Effector memory CD8-positive, alpha-beta T cell (primary cell): ENCODE data around the gene SUCLA2.
"Not testable (repeated sequence)": the region's sequence is repeated elsewhere in the genome, so short reads cannot be mapped to it uniquely, and the experiment has no call there.

Experiments
- ATAC-seq: fragments of 150-1000 bp; cut with Tn5 transposase; replicated peaks from 2 replicates; pipeline ENCODE4 v1.10.0; 2021; ENCODE audit warnings: mild to moderate bottlenecking, moderate library complexity
- DNase-seq, 3 experiments: peaks; one replicate each; pipeline ENCODE4 v3.0.0; 2021
- H3K27ac Mint-ChIP-seq, 2 donors: one replicate each; pipeline ENCODE4 v1.8.0; 2022; ENCODE audit warnings: mild to moderate bottlenecking in 2 of 2, mixed read lengths in 2 of 2, moderate library complexity in 2 of 2
- H3K27me3 Mint-ChIP-seq, 2 donors: one replicate each; pipeline ENCODE4 v1.8.0; 2022; ENCODE audit warnings: mixed read lengths in 2 of 2
- H3K36me3 Mint-ChIP-seq: one replicate; pipeline ENCODE4 v1.8.0; 2022; ENCODE audit warnings: mild to moderate bottlenecking, moderate library complexity, mixed read lengths; ENCODE audit not compliant: insufficient read depth
- H3K4me1 Mint-ChIP-seq, 2 donors: one replicate each; pipeline ENCODE4 v1.8.0; 2022; ENCODE audit warnings: low read depth in 2 of 2, mixed read lengths in 2 of 2
- H3K4me3 Mint-ChIP-seq, 2 donors: one replicate each; pipeline ENCODE4 v1.8.0; 2022; ENCODE audit warnings: mild to moderate bottlenecking in 2 of 2, mixed read lengths in 2 of 2, moderate library complexity in 2 of 2
- H3K9me3 Mint-ChIP-seq, 2 donors: one replicate each; pipeline ENCODE4 v1.8.0; 2022; ENCODE audit warnings: mixed read lengths in 2 of 2

The SUCLA2 gene

DNA sequence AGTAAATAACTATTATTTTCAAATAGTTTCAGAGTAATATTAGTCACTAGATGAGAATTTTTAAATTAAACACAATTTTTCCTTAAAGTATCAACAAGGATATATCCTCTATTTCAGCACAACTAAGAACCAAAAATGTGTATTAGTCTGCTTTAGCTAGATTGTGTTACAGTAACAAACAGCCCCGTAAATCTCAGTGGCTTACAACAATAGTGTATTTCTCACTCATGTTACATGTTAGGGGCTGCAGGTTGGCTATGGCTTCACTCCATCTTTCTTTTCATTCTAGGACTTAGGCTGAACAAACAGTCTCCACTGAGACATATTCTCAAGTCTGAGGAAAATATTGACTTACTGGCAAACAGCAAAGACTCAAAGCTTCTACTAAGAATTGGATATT, 11.6 kb upstream of the SUCLA2 start:
- H3K27ac Mint-ChIP-seq = no peak overlapping the region
- no peaks in the 10 kb centered on the region for H3K9me3 Mint-ChIP-seq
- H3K27me3 Mint-ChIP-seq = no peaks in the 10 kb centered on the region
- H3K4me1 Mint-ChIP-seq = no peaks in the 10 kb centered on the region
- no peak for ATAC-seq
- no peaks in the 10 kb centered on the region for H3K36me3 Mint-ChIP-seq
- H3K4me3 Mint-ChIP-seq = no peak overlapping the region
- DNase-seq = no peak

DNA sequence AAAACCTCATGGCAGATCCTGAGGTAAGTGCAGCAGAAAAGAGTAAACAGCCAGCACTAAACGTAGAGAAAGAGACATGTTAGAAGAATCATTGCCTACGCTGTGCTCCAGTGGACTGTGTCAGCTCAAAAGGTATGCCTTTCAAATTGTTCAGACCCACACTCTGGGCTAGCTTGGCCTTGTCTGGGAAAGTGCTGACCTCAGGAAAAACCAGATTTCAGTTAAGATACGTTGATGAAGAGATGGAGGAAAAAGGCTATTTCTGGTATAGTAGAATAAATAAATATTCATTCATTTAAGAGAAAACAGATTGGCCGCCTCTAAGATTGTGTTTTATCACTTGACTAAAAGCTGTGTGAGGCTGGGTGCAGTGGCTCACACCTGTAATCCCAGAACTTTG, 9.6 kb upstream of the SUCLA2 start:
- H3K9me3 Mint-ChIP-seq = no peaks in the 10 kb centered on the region
- H3K27ac Mint-ChIP-seq = no peak overlapping the region
- no peak overlapping the region for H3K4me3 Mint-ChIP-seq
- H3K4me1 Mint-ChIP-seq = no peaks in the 10 kb centered on the region
- no peaks in the 10 kb centered on the region for H3K27me3 Mint-ChIP-seq
- ATAC-seq = no peak
- no peak for DNase-seq
- H3K36me3 Mint-ChIP-seq = no peaks in the 10 kb centered on the region

DNA sequence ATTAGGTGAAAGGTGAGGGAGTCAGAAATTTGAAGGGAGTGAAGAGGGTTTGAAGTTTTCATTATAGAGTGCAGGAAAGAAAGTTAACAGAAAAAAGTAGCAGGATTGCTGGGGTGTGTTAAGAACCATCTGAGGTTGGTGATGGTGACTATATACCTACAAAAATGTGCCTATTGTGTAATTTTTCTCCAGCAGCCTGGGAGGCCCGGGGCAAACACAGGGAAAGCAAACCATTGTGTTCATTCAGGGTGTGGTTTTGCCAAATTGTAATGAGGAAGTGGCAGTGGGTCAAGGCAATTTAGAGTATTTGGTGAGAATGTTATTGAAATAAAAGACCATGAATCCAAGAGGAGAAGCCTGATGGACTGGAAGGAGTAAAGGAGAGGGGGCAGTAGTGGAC, 8.2 kb upstream of the SUCLA2 start:
- H3K27me3 Mint-ChIP-seq = no peaks in the 10 kb centered on the region
- no peak for ATAC-seq
- H3K9me3 Mint-ChIP-seq = no peaks in the 10 kb centered on the region
- no peak overlapping the region for H3K4me3 Mint-ChIP-seq
- peak overlapping the region in 1 of 2 donors; percentile 26 for H3K27ac Mint-ChIP-seq
- no peaks in the 10 kb centered on the region for H3K4me1 Mint-ChIP-seq
- no peak for DNase-seq
- H3K36me3 Mint-ChIP-seq = no peaks in the 10 kb centered on the region

DNA sequence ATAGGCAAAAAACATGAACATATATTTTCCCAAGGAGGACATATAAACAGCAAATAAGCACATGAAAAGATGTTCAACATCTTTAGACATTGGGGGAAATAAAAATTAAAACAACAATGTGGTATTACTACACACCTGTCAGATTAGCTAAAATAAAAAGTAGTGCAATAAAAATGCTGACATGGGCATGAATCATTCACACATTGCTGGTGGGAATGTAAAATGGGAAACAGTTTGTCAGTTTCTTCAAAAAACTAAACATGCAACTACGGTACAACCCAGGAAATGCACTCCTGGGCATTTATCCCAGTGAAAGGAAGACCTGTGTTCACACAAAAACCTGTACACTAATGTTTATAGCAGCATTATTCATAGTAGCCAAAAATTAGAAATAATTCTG, 5.3 kb upstream of the SUCLA2 start:
- Mint-ChIP-seq H3K27me3 (no peaks in the 10 kb centered on the region), H3K4me3 (no peak overlapping the region), H3K36me3 (peaks cover 6% of the 10 kb centered on the region), H3K27ac (no peak overlapping the region), H3K4me1 (peaks cover 3 to 5% of the 10 kb centered on the region in 2 donors), H3K9me3 (no peaks in the 10 kb centered on the region)
- DNase-seq (no peak), ATAC-seq (no peak)

DNA sequence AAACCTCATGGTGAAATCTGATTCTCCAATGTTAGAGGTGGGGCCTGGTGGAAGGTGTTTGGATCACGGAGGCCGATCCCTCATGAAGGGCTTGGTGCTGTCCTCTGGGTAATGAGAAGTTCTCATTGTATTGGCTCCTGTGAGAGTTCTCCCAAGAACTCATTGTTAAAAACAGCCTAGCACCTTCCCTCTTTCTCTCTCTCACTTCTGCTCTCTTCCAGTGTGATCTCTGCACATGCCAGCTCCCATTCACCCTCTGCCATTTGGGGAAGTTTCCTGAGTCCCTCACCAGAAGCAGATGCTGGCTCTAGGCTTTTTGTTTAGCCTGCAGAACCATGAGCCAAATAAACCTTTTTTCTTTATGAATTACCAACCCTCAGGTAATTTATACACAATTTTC, 3.1 kb upstream of the SUCLA2 start:
- DNase-seq (no peak), ATAC-seq (no peak)
- Mint-ChIP-seq H3K27me3 (no peaks in the 10 kb centered on the region), H3K36me3 (peaks cover 12% of the 10 kb centered on the region), H3K4me3 (no peak overlapping the region), H3K4me1 (peaks cover 18 to 23% of the 10 kb centered on the region in 2 donors), H3K27ac (no peak overlapping the region), H3K9me3 (no peaks in the 10 kb centered on the region)

DNA sequence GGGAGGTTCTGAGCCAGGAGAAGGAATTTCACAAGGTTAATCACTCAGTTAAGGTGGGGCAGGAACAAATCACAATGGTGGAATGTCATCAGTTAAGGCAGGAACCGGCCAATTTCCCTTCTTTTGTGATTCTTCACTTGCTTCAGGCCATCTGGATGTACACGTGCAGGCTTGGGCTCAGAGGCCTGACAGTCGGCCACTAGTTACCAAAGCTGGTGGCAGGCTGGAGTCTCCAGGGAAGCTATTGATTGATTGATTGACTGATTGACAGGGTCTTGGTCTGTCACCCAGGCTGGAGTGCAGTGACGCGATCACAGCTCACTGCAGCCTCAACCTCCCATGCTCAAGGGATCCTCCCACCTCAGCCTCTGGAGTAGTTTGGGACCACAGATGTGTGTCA, 926 bp upstream of the SUCLA2 start:
- not testable (repeated sequence) for H3K9me3 Mint-ChIP-seq, H3K27me3 Mint-ChIP-seq, ATAC-seq, DNase-seq
- peaks cover 24 to 39% of the 10 kb centered on the region in 2 donors for H3K4me1 Mint-ChIP-seq
- peaks cover 12% of the 10 kb centered on the region for H3K36me3 Mint-ChIP-seq
- peak overlapping the region; percentile 90 to 92 for H3K27ac Mint-ChIP-seq
- peak overlapping the region; percentile 91 to 95 for H3K4me3 Mint-ChIP-seq

DNA sequence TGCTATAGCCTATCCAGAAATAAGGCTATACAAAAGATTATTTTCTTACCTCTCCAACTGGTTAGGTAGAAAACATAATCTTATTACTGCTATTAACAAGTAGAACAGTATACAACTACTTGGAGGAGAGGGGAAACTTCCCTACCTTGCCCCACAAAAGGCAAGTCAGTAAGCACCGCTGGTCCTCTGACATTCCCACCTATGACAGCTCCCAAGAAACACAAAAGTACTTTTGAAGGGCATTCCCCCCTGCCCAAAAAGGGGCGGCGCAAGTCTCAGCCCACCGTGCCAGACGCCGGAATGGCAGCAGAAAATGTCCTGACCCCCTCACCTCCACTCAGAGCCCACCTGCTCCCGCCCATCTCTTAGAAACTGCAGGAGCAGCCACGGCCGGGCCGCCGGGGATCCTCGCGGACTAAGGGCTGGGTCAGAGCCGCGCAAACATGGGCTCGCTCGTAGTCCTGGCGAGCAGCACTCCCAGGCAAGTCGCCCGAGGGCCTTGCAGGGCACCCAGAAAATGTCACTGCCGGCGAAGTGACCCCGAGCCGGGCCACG, 437 bp downstream of the SUCLA2 start:
- Mint-ChIP-seq H3K4me1 (peaks cover 24 to 40% of the 10 kb centered on the region in 2 donors), H3K27ac (peak overlapping the region; percentile 90 to 92), H3K9me3 (no peaks in the 10 kb centered on the region), H3K4me3 (peak overlapping the region; percentile 91 to 95), H3K27me3 (no peaks in the 10 kb centered on the region), H3K36me3 (peaks cover 19% of the 10 kb centered on the region)
- peak in 1 of 3 experiments; percentile 0 for DNase-seq
- ATAC-seq = peak; percentile 38

DNA sequence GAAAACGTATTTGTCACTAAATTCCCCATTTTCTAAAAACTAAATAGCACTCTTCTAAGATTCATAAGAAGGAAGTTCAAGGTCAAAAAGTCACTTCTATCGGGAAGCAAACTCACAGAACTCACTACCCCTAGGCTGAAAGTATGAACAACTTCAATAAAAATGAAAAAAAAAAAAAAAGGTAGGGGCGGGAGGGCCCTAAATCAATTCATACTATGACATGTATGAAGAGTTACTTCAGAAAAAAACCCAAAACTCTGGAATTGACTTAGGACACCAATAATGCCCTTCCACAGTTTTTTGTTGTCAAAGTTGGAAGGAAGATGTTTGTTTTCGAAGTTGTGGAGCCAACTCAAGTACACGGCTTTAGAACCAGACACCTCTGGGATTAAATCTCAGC, 1.1 kb downstream of the SUCLA2 start:
- Mint-ChIP-seq H3K4me1 (peaks cover 24 to 40% of the 10 kb centered on the region in 2 donors), H3K27me3 (no peaks in the 10 kb centered on the region), H3K27ac (peak overlapping the region; percentile 90 to 92), H3K4me3 (peak overlapping the region; percentile 91 to 95), H3K36me3 (peaks cover 23% of the 10 kb centered on the region), H3K9me3 (no peaks in the 10 kb centered on the region)
- no peak for ATAC-seq
- DNase-seq = no peak

DNA sequence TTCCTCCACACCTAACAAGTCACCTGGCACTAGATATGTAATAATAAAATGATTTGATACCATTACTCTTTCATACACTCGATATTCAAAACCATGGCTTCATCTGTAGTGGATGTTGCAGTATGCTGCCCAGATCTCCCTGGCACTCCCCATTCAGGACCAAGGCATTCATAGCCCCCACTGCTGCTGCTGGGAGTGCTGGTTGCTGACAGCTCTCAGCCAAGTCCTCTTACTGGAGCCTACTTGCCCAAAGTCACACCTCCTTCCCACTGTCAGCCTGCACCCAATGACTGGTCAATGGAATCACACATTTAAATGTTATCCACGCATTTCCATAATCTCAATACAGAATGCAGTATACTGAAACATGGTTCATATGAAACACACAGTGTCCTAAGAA, 3.7 kb downstream of the SUCLA2 start:
- peaks cover 27 to 40% of the 10 kb centered on the region in 2 donors for H3K4me1 Mint-ChIP-seq
- H3K27ac Mint-ChIP-seq = no peak overlapping the region
- no peak for ATAC-seq
- peaks cover 40% of the 10 kb centered on the region for H3K36me3 Mint-ChIP-seq
- no peaks in the 10 kb centered on the region for H3K9me3 Mint-ChIP-seq
- no peak overlapping the region for H3K4me3 Mint-ChIP-seq
- H3K27me3 Mint-ChIP-seq = no peaks in the 10 kb centered on the region
- no peak for DNase-seq

DNA sequence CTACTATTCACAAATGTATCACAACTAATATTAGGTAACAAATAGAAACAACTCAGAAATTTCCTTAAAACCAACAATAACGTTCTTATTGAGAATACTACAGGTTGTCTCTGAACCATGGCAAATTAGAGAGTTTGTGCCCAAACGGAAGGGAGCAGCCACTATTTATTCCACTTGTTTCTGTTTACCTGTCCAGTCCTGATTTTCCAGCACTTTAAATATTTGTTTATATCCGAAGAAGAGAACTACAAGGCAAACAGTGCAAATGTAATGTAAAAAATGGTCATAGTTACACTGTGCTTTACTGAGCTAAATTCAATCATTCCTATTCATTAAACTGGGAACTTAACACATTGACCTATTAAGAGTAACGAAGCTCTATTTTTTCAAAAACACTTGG, 9.2 kb downstream of the SUCLA2 start:
- no peak overlapping the region for H3K4me3 Mint-ChIP-seq
- peaks cover 59% of the 10 kb centered on the region for H3K36me3 Mint-ChIP-seq
- H3K27me3 Mint-ChIP-seq = no peaks in the 10 kb centered on the region
- ATAC-seq (no peak), DNase-seq (no peak)
- no peak overlapping the region for H3K27ac Mint-ChIP-seq
- H3K9me3 Mint-ChIP-seq = no peaks in the 10 kb centered on the region
- H3K4me1 Mint-ChIP-seq = peaks cover 5 to 9% of the 10 kb centered on the region in 2 donors

DNA sequence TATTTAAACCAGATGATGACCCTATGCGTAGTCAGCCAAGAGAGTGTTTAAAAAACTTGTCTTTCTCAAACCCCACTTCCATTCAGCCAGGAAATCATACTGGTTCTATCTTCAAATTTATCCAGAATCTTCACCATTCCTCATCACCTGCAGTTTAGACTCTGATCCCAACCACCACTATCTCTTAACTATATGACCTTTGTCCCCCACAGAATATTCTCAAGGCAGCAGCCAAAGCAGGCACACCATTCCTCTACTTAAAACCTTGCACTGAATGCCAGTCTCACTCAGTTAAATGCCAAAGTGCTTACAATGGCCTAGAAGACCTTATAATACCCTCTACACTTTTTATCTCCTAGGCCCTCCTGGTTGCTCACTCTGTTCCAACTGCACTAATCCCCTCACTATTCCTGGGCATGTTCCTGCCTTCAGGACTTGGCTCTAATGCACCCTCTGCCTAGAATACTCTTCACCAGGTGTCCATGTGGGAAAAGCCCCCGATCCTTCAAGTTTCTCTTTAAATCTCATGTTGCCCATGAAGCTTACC, 10.1 kb downstream of the SUCLA2 start:
- H3K4me3 Mint-ChIP-seq = no peak overlapping the region
- no peak overlapping the region for H3K27ac Mint-ChIP-seq
- ATAC-seq = no peak

DNA sequence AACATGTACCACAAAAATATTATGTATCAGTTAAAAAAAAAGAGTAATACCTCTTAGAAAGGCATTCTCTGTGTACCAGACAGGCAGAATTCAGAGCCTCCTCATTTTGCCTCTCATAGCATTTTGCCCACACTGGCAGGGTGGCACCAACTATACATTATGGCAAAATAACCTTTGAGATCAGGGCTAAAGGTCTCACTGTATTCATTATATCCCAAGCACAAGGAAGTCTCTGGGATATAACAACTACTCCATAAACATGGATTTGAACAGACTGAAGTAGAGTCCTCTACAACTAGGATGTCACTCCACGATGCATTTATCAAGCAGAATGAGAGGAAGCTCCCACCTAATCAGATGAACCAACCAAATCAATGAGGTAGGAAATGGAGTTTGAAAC, 10.6 kb downstream of the SUCLA2 start:
- peaks cover 59% of the 10 kb centered on the region for H3K36me3 Mint-ChIP-seq
- H3K9me3 Mint-ChIP-seq = no peaks in the 10 kb centered on the region
- no peaks in the 10 kb centered on the region for H3K27me3 Mint-ChIP-seq
- no peak overlapping the region for H3K4me3 Mint-ChIP-seq
- H3K27ac Mint-ChIP-seq = no peak overlapping the region
- ATAC-seq = no peak
- peaks cover 5 to 9% of the 10 kb centered on the region in 2 donors for H3K4me1 Mint-ChIP-seq
- DNase-seq = no peak

More for the DNA sequence above, 10.1 kb downstream of the SUCLA2 start:
- no peak for DNase-seq
- Mint-ChIP-seq H3K36me3 (peaks cover 60% of the 10 kb centered on the region), H3K27me3 (no peaks in the 10 kb centered on the region), H3K9me3 (no peaks in the 10 kb centered on the region), H3K4me1 (peaks cover 5 to 9% of the 10 kb centered on the region in 2 donors)

DNA sequence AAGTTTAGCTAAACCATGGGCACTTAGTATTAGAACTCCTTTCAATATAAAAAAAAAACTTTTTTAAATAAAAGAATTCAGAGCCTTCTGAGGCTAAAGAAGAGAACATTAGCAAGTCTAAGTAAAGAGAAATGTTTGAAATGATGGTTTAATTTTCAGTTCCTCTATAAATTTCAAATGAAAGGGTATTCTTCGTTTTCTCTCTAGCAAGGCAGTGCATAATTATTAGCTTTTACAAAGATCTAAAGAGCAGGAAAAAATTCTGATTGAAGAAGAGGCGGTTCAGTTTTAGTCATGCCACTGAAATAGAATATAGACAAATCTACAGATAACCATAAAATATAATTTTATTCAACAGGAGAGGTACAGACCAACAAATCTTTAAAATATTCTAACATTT, 18.0 kb downstream of the SUCLA2 start:
- ATAC-seq = no peak
- Mint-ChIP-seq H3K4me1 (peaks cover 0 to 5% of the 10 kb centered on the region in 2 donors), H3K27ac (no peak overlapping the region), H3K4me3 (no peak overlapping the region), H3K27me3 (no peaks in the 10 kb centered on the region), H3K36me3 (peaks cover 27% of the 10 kb centered on the region), H3K9me3 (peaks cover 0 to 4% of the 10 kb centered on the region in 2 donors)
- no peak for DNase-seq

DNA sequence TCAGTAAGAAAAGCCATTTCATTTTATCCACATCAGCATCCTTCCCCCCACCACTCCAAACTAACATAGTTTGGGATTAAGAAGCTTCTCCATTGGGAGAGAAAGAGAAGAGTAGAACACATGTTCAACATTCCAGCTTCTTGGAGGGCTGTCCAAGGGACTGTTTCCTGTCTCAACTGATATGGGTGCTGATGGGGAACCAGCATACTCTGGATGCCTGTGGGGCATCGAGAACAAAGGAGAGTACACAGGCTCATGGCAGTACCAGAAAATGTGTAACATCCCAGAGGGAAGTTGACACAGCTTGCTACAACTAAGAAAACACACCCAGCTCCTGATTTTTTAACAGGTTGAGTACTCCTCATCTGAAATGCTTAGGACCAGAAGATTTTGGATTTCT, 24.7 kb downstream of the SUCLA2 start:
- H3K27me3 Mint-ChIP-seq = no peaks in the 10 kb centered on the region
- no peak overlapping the region for H3K4me3 Mint-ChIP-seq
- H3K36me3 Mint-ChIP-seq = peaks cover 34% of the 10 kb centered on the region
- peaks cover 0 to 5% of the 10 kb centered on the region in 2 donors for H3K4me1 Mint-ChIP-seq
- no peak overlapping the region for H3K27ac Mint-ChIP-seq
- ATAC-seq (no peak), DNase-seq (no peak)
- peaks cover 0 to 11% of the 10 kb centered on the region in 2 donors for H3K9me3 Mint-ChIP-seq
